Measurements from ENCODE around the gene PLCXD3.

The PLCXD3 gene

DNA sequence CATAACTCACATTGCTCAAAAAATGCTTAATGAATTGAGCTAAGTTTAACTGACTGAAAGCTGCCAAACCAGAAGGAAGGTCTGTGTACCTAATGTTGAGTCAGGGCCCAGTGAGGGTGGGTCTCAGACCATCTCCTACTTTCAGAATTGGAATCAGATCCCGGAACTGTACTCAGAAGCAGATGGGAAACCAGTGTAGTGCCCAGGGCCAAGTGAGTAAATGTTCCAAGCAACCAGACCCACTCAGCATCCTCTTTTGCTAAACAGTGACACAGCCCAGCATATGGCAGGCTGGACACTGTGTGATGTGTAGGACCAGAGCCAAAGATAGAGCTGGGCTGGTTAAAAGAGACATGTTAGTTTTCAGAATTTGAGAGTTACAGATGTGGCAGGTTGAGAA lies 94.1 kb downstream of the PLCXD3 start:
- no peak for DNase-seq (ENCODE audit: low read depth, low spot score)
- Histone ChIP-seq H3K27ac (ENCODE audit: low read length) (no peak overlapping the region), H3K9me3 (ENCODE audit: control insufficient read depth, insufficient read depth, low read length) (no peaks in the 10 kb centered on the region), H3K27me3 (ENCODE audit: control insufficient read depth, insufficient read depth, low read length) (no peaks in the 10 kb centered on the region), H3K36me3 (ENCODE audit: control insufficient read depth, insufficient read depth, low read length) (no peaks in the 10 kb centered on the region), H3K4me1 (ENCODE audit: control insufficient read depth, insufficient read depth, low read length) (no peaks in the 10 kb centered on the region), H3K4me3 (ENCODE audit: low read length) (no peak overlapping the region)
- WGBS (ENCODE audit: insufficient coverage, insufficient read length): no CpG with 5 or more reads among the region's 1 CpG

DNA sequence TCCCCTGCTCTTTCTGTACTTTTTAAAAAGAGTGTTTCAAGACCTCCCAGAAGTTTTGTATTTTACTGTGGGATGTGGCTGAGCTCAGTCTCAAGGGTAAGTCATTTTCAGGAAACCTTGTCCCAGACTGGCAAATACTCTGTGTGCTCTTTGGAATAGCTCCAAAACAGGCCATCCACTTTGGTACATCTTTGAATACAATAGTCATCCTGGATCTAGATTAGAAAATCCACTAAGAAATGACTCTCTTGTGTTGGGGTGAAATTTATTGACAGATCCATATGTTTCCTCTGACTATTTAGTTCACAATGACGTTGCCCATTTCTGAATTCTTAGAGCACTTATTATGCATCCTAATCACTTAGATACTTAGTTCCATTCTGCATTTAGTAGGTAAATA lies 95.2 kb downstream of the PLCXD3 start:
- no peaks in the 10 kb centered on the region for H3K4me1 ChIP-seq (ENCODE audit: control insufficient read depth, insufficient read depth, low read length)
- H3K4me3 ChIP-seq (ENCODE audit: low read length): no peak overlapping the region
- H3K27me3 ChIP-seq (ENCODE audit: control insufficient read depth, insufficient read depth, low read length): no peaks in the 10 kb centered on the region
- H3K9me3 ChIP-seq (ENCODE audit: control insufficient read depth, insufficient read depth, low read length): no peaks in the 10 kb centered on the region
- DNase-seq (ENCODE audit: low read depth, low spot score): no peak
- H3K36me3 ChIP-seq (ENCODE audit: control insufficient read depth, insufficient read depth, low read length): no peaks in the 10 kb centered on the region
- no peak overlapping the region for H3K27ac ChIP-seq (ENCODE audit: low read length)
- no CpG with 5 or more reads among the region's 1 CpG for WGBS (ENCODE audit: insufficient coverage, insufficient read length)

DNA sequence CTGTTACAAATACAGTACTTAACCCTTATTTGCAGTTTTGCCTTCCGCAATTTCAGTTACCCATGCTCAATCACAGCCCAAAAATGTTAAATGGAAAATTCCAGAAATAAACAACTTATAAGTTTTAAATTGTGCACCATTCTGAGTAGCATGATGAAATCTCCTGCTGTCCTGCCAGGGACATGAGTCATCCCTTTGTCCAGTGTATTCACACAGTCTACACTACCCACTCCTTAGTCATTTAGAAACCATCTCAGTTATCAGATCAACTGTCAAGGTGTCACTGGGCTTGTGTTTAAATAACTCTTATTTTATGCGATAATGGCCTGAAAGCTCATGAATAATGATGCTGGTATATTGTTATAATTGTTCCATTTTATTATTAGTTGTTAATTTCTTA lies 95.8 kb downstream of the PLCXD3 start:
- no peaks in the 10 kb centered on the region for H3K4me1 ChIP-seq (ENCODE audit: control insufficient read depth, insufficient read depth, low read length)

DNA sequence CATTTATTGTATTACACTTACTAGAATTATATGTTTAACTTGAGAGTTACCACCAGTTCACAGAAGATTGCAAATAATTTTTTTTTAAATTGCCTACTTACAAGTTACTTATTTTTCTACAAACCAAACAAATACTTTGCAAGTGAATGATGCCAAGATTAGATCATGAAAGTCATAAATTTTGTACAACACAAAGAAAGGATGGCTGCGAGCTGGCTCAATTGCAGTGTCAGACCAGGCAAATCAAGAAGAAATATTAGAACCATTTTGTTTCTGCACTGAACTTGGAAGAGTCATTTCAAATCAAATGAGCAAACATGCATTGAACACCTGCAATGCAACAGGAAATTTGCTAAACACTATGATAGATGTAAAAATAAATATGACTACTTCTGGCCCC lies 97.3 kb downstream of the PLCXD3 start:
- no peaks in the 10 kb centered on the region for H3K36me3 ChIP-seq (ENCODE audit: control insufficient read depth, insufficient read depth, low read length)
- no CpG with 5 or more reads among the region's 1 CpG for WGBS (ENCODE audit: insufficient coverage, insufficient read length)
- no peak for DNase-seq (ENCODE audit: low read depth, low spot score)
- H3K27ac ChIP-seq (ENCODE audit: low read length): no peak overlapping the region
- no peaks in the 10 kb centered on the region for H3K4me1 ChIP-seq (ENCODE audit: control insufficient read depth, insufficient read depth, low read length)
- H3K9me3 ChIP-seq (ENCODE audit: control insufficient read depth, insufficient read depth, low read length): no peaks in the 10 kb centered on the region
- H3K27me3 ChIP-seq (ENCODE audit: control insufficient read depth, insufficient read depth, low read length): no peaks in the 10 kb centered on the region
- H3K4me3 ChIP-seq (ENCODE audit: low read length): no peak overlapping the region

More for the DNA sequence above, 95.8 kb downstream of the PLCXD3 start:
- no CpG with 5 or more reads among the region's 2 CpGs for WGBS (ENCODE audit: insufficient coverage, insufficient read length)
- DNase-seq (ENCODE audit: low read depth, low spot score): no peak
- Histone ChIP-seq H3K4me3 (ENCODE audit: low read length) (no peak overlapping the region), H3K27me3 (ENCODE audit: control insufficient read depth, insufficient read depth, low read length) (no peaks in the 10 kb centered on the region), H3K36me3 (ENCODE audit: control insufficient read depth, insufficient read depth, low read length) (no peaks in the 10 kb centered on the region), H3K27ac (ENCODE audit: low read length) (no peak overlapping the region), H3K9me3 (ENCODE audit: control insufficient read depth, insufficient read depth, low read length) (no peaks in the 10 kb centered on the region)

DNA sequence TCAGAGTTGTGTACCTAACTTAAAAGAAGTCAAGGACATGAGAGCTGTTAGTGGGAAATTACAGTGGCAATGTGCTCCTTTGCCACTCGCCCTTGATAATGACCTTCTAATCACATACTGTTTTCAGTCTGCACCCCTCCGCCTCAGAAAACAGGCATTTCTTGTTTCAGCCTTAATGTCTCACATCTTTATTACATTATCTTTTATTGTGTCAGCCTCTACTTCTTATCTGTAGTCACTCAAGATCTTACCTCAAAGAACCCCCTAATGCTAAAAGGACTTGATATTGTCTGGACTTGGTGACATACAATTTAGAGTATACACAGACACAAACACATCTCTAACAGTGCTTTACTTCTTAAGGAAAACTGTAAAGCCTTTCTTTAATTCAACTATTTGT lies 97.9 kb downstream of the PLCXD3 start:
- H3K4me1 ChIP-seq (ENCODE audit: control insufficient read depth, insufficient read depth, low read length): no peaks in the 10 kb centered on the region
- WGBS (ENCODE audit: insufficient coverage, insufficient read length): no CpG with 5 or more reads among the region's 2 CpGs

DNA sequence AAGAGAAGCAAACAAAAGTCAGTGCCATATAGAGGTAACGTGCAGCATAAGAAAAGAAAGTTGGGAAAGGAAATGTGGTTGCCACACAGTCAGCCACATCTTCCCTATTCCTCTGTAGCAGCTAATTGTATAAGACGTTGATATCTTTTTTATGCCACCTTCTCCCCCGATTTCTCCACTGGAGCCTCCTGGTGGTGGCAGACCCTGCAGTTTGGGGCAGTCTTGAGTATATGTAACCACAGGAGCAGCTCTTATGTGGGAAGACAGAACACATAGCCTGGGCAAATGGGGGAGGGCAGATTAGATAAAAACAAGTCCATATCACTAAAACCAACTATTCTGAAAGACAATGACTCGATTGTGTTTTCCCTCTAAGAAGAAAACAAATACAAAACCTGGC lies 99.7 kb downstream of the PLCXD3 start:
- Histone ChIP-seq H3K27me3 (ENCODE audit: control insufficient read depth, insufficient read depth, low read length) (no peaks in the 10 kb centered on the region), H3K36me3 (ENCODE audit: control insufficient read depth, insufficient read depth, low read length) (no peaks in the 10 kb centered on the region), H3K4me3 (ENCODE audit: low read length) (no peak overlapping the region), H3K4me1 (ENCODE audit: control insufficient read depth, insufficient read depth, low read length) (no peaks in the 10 kb centered on the region), H3K27ac (ENCODE audit: low read length) (no peak overlapping the region), H3K9me3 (ENCODE audit: control insufficient read depth, insufficient read depth, low read length) (no peaks in the 10 kb centered on the region)
- no peak for DNase-seq (ENCODE audit: low read depth, low spot score)
- no CpG with 5 or more reads among the region's 4 CpGs for WGBS (ENCODE audit: insufficient coverage, insufficient read length)

More for the DNA sequence above, 97.9 kb downstream of the PLCXD3 start:
- H3K27ac ChIP-seq (ENCODE audit: low read length): no peak overlapping the region
- no peak overlapping the region for H3K4me3 ChIP-seq (ENCODE audit: low read length)
- DNase-seq (ENCODE audit: low read depth, low spot score): no peak
- no peaks in the 10 kb centered on the region for H3K36me3 ChIP-seq (ENCODE audit: control insufficient read depth, insufficient read depth, low read length)
- no peaks in the 10 kb centered on the region for H3K27me3 ChIP-seq (ENCODE audit: control insufficient read depth, insufficient read depth, low read length)
- no peaks in the 10 kb centered on the region for H3K9me3 ChIP-seq (ENCODE audit: control insufficient read depth, insufficient read depth, low read length)

DNA sequence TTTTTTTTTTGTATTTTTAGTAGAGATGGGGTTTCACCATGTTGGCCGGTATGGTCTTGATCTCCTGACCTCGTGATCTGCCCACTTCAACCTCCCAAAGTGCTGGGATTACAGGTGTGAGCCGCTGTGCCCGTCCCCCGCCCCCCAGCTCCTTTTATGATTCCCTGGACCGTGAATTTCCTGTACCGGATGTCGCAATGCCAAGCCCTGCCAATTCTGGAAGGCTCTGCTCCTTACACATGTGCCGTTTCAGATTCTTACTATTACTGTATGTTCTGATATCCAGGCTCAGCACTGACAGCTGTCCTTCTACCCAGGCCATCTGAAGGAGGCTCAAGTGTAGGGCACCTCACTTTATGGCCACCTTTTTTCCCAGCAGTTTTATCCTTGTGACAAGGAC lies 100.1 kb downstream of the PLCXD3 start:
- H3K9me3 ChIP-seq (ENCODE audit: control insufficient read depth, insufficient read depth, low read length): no peaks in the 10 kb centered on the region
- no peaks in the 10 kb centered on the region for H3K27me3 ChIP-seq (ENCODE audit: control insufficient read depth, insufficient read depth, low read length)
- no peak overlapping the region for H3K4me3 ChIP-seq (ENCODE audit: low read length)
- no CpG with 5 or more reads among the region's 9 CpGs for WGBS (ENCODE audit: insufficient coverage, insufficient read length)
- no peaks in the 10 kb centered on the region for H3K36me3 ChIP-seq (ENCODE audit: control insufficient read depth, insufficient read depth, low read length)
- H3K4me1 ChIP-seq (ENCODE audit: control insufficient read depth, insufficient read depth, low read length): no peaks in the 10 kb centered on the region
- no peak overlapping the region for H3K27ac ChIP-seq (ENCODE audit: low read length)
- no peak for DNase-seq (ENCODE audit: low read depth, low spot score)

DNA sequence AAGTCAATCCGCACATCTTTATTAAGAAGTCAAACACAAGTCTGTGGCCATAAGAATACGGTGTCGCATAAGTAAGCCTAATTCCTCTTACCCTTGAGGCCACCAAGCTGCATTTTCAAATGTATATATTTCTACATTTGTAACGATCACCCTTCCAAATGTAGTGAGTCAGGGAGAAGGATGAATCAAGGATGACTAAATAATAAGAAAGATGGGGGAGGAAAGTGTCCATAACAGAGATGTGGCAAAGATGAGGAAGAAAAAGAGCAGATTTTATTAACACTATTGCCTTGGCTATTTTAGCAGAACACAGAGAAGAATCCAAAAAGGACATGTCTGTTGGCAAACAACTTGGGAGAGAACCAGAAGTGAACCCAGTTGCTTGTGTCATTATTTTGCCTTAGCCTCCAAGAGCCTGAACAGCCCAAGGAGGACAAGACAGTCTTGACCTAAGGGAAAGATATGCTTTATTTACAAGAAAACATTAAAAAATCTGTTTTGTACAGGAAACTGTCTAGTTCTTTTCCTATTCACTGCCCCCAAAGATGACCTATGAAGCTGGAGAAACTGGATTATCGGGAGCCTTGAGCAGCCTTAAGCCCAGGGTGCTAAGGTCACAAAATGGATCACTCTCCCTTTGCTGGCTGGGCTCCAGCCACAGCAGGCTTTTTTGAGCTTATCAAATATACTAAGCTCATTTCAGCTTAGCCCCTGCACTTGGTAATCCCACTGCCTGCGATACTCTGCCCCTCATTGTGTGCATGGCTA lies 101.5 kb downstream of the PLCXD3 start:
- WGBS (ENCODE audit: insufficient coverage, insufficient read length): no CpG with 5 or more reads among the region's 6 CpGs
- no peak for DNase-seq (ENCODE audit: low read depth, low spot score)

DNA sequence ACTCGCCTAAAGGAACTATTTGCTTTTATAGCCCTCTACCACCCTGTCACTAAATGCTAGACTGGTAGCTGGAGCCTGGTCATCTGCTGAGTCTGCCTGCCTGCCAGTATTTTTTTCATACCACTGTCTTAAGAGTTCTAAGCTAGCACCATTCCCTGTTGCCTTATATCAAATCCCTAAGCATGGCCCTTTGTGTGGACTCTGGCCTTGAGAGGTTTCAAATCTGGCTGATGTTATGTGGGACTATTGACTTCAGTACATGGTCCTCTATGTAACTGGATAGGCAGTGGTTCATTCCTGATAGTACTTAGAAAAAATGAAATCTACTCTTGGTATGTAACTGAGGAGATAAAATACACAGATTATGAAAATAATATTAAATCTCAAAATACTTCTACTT lies 103.5 kb downstream of the PLCXD3 start:
- H3K36me3 ChIP-seq (ENCODE audit: control insufficient read depth, insufficient read depth, low read length): no peaks in the 10 kb centered on the region
- H3K9me3 ChIP-seq (ENCODE audit: control insufficient read depth, insufficient read depth, low read length): no peaks in the 10 kb centered on the region
- no peak for DNase-seq (ENCODE audit: low read depth, low spot score)
- no peaks in the 10 kb centered on the region for H3K4me1 ChIP-seq (ENCODE audit: control insufficient read depth, insufficient read depth, low read length)
- H3K27ac ChIP-seq (ENCODE audit: low read length): no peak overlapping the region
- H3K27me3 ChIP-seq (ENCODE audit: control insufficient read depth, insufficient read depth, low read length): no peaks in the 10 kb centered on the region
- H3K4me3 ChIP-seq (ENCODE audit: low read length): no peak overlapping the region
- no CpG with 5 or more reads among the region's 1 CpG for WGBS (ENCODE audit: insufficient coverage, insufficient read length)

More for the DNA sequence above, 101.5 kb downstream of the PLCXD3 start:
- no peaks in the 10 kb centered on the region for H3K9me3 ChIP-seq (ENCODE audit: control insufficient read depth, insufficient read depth, low read length)
- H3K27ac ChIP-seq (ENCODE audit: low read length): no peak overlapping the region
- H3K36me3 ChIP-seq (ENCODE audit: control insufficient read depth, insufficient read depth, low read length): no peaks in the 10 kb centered on the region
- no peaks in the 10 kb centered on the region for H3K4me1 ChIP-seq (ENCODE audit: control insufficient read depth, insufficient read depth, low read length)
- H3K27me3 ChIP-seq (ENCODE audit: control insufficient read depth, insufficient read depth, low read length): no peaks in the 10 kb centered on the region
- H3K4me3 ChIP-seq (ENCODE audit: low read length): no peak overlapping the region

DNA sequence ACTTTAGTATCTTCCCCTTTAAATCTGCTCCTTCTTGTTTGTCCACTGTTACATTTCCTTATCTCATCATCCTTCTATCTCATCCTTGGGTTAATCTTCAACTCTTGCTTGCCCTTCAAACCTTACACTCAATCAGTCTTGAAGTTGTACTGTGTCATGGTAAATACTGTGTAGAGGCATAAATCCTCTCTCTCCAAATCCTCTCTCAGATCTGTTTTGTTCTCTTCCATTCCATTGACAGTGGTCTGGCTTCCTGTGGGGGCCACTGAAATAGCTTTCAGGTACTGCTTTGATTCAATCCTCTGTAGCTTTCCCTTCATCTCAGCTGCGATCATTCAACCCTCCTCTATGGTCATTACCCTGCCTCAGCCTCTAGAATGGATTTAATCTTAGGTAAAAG lies 104.0 kb downstream of the PLCXD3 start:
- Histone ChIP-seq H3K27ac (ENCODE audit: low read length) (no peak overlapping the region), H3K27me3 (ENCODE audit: control insufficient read depth, insufficient read depth, low read length) (no peaks in the 10 kb centered on the region), H3K36me3 (ENCODE audit: control insufficient read depth, insufficient read depth, low read length) (no peaks in the 10 kb centered on the region), H3K4me1 (ENCODE audit: control insufficient read depth, insufficient read depth, low read length) (no peaks in the 10 kb centered on the region), H3K9me3 (ENCODE audit: control insufficient read depth, insufficient read depth, low read length) (no peaks in the 10 kb centered on the region), H3K4me3 (ENCODE audit: low read length) (no peak overlapping the region)
- WGBS (ENCODE audit: insufficient coverage, insufficient read length): no CpG with 5 or more reads among the region's 1 CpG
- DNase-seq (ENCODE audit: low read depth, low spot score): no peak

DNA sequence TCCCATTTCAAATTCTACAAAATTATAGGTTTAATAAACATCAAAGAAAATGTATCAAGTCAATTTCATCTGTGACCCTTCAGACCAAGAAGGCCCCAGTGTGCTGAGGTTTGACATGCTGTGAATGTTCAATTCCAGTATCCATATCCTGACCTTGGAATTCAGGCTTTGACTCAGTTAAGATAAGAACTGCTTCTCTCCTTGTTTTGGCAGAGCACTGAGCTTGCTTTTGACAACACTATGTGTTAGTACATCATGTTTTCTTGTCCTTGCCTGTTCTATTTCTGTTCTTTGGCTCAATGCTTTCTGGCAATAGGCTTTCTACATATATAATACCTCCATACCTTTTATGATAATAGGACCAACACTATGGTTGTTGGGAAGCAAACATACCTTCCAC lies 105.6 kb downstream of the PLCXD3 start:
- Histone ChIP-seq H3K9me3 (ENCODE audit: control insufficient read depth, insufficient read depth, low read length) (no peaks in the 10 kb centered on the region), H3K4me3 (ENCODE audit: low read length) (no peak overlapping the region), H3K27ac (ENCODE audit: low read length) (no peak overlapping the region), H3K36me3 (ENCODE audit: control insufficient read depth, insufficient read depth, low read length) (no peaks in the 10 kb centered on the region), H3K27me3 (ENCODE audit: control insufficient read depth, insufficient read depth, low read length) (no peaks in the 10 kb centered on the region), H3K4me1 (ENCODE audit: control insufficient read depth, insufficient read depth, low read length) (no peaks in the 10 kb centered on the region)
- no peak for DNase-seq (ENCODE audit: low read depth, low spot score)

All from iPS DF 6.9 (cell line).